Measurements from ENCODE around the gene ZFAND2A.
"Not testable (repeated sequence)": the region's sequence is repeated elsewhere in the genome, so short reads cannot be mapped to it uniquely, and the experiment has no call there.

The ZFAND2A gene

DNA sequence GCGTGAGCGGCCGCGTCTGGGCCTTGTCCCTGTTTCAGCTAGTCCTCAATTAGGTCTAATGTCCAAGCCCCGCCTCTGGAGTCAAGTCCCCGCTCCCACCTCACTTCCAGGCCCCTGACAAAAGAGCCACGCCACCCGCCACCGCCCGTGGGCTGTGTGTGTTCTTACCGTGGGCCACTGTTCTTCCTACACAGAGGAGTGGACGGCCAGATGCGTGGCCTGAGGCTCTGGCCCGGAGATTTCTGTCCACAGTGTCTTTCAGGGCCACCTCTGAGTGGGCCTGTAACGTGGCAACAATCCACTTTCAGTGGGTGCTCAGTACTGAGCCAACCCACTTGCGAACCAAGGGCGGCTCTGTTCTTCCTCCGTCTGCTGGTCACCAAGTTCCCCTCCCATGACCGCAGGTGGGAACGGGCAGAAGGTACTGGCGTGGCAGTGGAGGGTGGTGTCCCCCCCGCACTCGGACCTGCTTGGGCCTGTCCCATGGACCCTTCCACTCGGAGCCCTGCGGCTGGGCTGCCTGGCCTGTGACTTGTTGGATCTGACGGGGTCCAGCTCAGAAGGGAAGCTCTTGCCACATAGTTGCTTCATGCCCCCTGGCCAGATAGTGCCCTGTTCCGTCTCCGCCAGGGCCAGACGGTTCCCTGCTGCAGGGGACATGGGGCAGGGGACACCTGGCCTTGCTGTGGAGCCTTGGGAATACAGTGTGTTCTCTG lies 15.0 kb upstream of the ZFAND2A start:
- no peak for DNase-seq

DNA sequence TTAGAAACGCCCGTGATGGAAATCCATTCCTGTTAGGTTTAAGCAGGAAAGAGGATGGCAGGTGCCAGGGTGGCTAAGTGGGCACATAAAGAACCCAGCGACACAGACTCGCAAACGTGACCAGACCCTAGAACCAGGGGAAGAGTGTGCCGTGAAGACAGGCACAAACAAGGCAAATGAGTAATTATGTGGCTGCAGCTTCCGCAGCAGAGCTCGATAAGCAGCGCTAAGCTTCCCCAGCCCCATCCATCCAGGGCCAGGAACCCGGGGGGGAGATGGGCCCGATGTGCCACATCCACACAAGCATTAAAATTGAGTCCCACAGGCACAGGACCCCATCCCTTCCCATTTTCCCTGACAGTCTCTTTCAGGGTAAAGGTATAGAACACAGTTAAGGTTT lies 14.0 kb upstream of the ZFAND2A start:
- no peak for DNase-seq

- no peak for DNase-seq
Observed at GRCh38 chr7:1172666-1173523, 12.9 kb upstream of the ZFAND2A start.

- DNase-seq, result not testable (repeated sequence)
Observed at GRCh38 chr7:1171516-1171915, 11.5 kb upstream of the ZFAND2A start.

GRCh38 chr7:1170741-1171501 lies 10.9 kb upstream of the ZFAND2A start:
- no peak for DNase-seq

- DNase-seq, result no peak
Observed at GRCh38 chr7:1169409-1170368, 9.7 kb upstream of the ZFAND2A start.

- DNase-seq, result no peak
Observed at GRCh38 chr7:1168422-1168821, 8.4 kb upstream of the ZFAND2A start.

DNA sequence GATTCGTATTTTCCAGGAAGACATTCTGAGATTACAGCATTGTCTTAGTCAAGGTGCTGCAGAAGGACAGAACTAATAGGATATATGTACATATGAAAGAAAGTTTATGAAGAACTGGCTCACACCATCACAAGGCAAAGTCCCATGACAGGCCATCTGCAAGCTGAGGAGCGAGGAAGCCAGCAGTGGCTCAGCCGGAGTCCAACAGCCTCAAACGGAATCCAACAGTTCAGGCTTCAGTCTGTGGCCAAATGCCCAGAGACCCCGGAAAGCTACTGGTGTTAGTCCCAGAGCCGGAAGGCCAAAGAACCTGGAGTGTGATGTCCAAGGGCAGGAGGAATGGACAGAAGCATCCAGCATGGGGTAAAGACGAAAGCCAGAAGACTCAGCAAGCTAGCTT lies 4.4 kb upstream of the ZFAND2A start:
- no peak for DNase-seq

DNA sequence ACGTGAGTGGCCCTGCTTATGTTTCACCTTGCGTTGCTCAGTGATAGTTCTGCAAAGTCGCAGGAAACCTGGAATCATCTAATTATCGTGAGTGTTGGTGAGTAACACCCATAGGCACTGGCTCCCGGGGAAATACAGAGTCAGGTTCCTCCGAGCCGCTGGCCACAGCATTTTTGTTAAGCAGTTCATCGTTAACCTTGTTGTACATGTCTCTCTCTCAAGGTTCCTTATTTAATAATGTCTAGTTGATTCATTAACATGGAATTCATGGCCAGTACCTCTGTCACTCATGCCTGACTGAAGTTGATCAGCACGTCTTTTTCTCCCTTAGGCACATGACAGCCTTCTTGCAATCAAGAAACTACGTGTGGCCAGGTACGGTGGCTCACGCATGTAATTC lies 3.1 kb upstream of the ZFAND2A start:
- DNase-seq, result no peak

DNA sequence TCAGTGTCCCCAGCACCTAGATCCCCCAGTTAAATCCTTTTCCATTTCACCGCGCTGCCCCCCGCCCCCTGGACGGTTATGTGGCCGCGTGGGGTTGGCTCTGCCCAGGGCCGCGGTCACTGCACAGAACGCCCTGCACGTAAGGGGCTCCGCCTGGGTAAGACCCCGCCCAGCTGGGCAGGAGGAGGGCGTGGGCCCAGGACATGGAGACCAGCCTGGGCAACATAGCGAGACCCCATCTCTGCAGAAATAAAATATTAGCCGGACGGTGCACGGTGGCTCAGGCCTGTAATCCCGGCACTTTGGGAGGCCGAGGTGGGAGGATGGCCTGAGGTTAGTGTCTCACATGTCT lies 650 bp upstream of the ZFAND2A start:
- DNase-seq, result no peak

DNA sequence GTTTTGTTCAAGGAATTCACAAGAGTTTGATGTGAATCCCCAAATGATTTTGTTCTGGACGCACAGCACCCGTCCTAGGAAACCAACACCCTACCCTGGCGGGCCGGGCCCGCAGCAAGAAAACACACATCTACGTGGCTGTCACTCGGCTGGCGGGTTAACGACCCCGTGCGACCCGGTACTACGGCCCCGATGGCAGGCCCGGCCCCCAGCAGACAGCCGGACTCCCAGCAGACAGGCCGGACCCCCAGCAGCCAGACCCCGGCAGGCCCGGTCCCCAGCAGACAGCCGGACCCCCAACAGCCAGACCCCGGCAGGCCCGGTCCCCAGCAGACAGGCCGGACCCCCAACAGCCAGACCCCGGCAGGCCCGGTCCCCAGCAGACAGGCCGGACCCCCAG lies 765 bp downstream of the ZFAND2A start:
- not testable (repeated sequence) for DNase-seq

DNA sequence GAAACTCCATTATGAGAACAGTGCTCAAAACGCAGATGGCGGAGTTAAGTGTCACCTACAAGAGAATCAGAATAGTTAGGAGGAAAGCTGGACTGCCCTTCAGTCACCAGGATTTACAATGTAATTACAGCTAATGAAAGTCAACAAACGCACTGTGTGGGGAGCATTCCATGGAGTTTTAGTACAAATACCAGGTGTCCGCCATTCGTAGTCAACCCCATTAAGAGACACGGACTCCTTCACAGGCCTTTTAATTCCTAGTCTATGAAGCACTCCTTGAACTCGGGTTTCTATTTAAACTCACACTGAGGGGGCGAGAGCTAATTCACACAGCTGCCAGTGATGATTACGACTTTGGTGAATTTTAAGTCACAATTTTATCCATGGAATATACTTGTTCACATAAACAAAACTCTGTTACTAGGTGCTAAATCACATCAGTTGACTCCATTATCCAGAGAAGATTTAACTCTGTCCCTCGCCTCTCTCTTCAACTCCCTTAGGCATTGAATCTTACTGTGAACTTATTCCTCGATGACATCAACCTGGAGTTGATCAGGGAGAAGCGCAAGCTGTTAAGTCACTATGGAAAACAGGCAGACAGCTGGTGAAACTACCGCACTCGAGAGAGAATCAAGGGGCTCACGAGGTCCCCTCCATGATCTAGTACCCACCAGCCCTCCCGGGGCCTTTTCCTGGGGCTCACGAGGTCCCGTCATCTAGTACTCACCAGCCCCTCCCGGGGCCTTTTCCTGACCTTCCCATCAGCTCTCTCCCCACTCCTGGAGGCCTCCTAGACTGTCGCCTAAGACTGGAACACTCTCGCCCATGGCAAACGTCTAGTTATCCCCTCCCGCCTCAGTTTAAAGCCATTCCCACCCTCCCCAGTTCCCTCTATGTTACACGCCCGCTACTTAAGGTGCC lies 1.5 kb downstream of the ZFAND2A start:
- DNase-seq, result peak; percentile 24

- DNase-seq, result no peak
Observed at GRCh38 chr7:1156782-1157535, 3.0 kb downstream of the ZFAND2A start.

DNA sequence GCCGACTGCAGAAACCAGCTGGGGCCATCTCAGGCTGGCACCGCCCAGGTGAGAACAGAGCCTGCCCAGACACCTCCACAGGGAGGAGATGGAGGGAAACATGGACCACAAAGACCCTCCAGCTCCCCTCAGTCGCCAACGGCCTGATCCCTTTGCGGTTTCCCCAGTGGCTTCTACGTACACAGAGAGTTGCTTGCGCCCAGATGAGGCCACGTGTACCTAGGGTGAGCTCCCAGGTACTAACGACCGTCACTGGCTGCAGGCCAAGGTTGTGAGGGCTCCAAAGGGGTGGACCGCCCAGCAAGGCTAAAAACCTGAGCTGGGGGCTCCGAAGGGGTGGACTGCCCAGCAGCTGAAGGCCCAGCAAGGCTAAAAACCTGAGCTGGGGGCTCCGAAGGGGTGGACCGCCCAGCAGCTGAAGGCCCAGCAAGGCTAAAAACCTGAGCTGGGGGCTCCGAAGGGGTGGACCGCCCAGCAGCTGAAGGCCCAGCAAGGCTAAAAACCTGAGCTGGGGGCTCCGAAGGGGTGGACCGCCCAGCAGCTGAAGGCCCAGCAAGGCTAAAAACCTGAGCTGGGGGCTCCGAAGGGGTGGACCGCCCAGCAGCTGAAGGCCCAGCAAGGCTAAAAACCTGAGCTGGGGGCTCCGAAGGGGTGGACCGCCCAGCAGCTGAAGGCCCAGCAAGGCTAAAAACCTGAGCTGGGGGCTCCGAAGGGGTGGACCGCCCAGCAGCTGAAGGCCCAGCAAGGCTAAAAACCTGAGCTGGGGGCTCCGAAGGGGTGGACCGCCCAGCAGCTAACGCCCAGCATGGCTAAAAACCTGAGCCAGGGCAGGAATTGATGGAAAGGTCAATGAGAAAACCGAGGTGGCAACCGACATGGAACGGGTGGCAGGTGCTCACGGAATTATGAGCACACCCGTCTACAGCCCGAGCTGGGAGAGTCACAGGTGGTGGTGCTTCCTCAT lies 3.9 kb downstream of the ZFAND2A start:
- not testable (repeated sequence) for DNase-seq

DNA sequence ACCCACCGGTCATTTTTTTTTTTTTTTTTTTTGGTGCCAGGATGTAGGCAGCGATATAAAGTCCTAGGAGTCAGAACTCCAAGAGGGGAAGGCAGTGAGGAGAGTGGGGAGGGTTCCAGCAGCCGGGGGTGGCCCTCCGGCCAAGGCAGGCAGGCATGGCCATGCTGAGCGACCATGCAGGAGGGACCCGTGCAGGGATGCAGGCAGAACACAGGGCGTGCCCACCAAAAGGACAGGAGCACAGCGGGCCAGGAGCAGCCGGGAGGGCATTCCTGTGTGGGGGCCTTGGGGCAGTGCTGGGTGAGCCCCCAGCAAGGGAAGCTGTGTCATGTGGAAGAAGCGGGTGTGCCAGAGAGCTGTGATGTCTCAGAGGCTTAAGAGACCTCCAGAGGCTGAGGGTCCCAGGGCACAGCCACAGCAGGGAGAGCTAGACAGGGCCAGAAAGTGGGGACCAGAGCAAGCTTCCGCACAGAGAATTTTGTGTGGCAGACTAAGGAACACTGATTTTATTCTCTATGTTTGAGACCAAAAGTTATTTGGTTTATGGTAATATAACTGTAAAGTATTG lies 5.7 kb downstream of the ZFAND2A start:
- no peak for DNase-seq

GRCh38 chr7:1152492-1152891 lies 7.5 kb downstream of the ZFAND2A start:
- DNase-seq, result no peak

DNA sequence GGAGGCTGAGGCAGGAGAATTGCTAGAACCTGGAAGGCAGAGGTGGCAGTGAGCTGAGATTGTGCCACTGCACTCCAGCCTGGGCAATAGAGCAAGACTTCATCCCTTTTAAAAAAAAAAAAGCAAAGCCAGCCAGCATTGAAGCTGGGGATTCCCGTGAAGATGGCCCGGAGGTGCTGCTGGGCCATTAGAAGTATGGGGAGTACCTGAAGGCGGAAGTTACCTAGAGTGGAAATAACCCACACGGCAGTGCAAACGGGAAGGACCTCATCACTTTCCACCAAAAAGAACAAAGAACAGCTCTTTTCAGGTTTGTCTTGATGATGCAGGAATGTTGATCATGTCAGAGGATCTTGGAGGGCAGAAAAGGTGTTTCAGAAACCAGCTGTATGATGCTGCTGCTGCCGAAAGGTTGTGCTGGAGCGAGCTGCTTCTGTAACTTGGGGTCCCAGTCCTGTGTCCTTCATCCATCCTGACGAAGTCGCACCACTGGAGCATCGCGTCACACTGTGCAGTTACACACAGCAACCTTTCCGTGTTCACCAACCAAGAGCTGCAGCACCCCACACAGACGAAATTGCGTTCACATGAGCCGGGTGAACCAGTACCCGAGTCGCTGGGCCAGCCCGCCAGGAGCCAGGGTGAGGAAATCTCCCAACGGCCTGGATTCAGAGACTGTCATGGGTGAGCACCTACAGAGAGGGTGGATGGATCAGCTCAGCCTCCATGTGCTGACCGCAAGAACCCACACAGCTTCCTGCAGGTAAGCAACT lies 8.2 kb downstream of the ZFAND2A start:
- DNase-seq, result no peak

GRCh38 chr7:1151156-1151555 lies 8.8 kb downstream of the ZFAND2A start:
- no peak for DNase-seq

Data from COR-L47 (cell line).